SU-DHL-6 (cell line): ENCODE data around the gene CDC25C.
"Not testable (repeated sequence)": the region's sequence is repeated elsewhere in the genome, so short reads cannot be mapped to it uniquely, and the experiment has no call there.

Experiments
- H2AFZ ChIP-seq: fragments of 200-600 bp; sonication (generic); 2 replicates; pipeline ENCODE4 v1.6.1; 2014; ENCODE audit warnings: low read depth, mild to moderate bottlenecking, moderate library complexity, mixed read lengths, antibody characterized with exemption, low read length; ENCODE audit not compliant: severe bottlenecking
- H3F3A ChIP-seq: fragments of 200-600 bp; shearing (Covaris generic); 2 replicates; pipeline ENCODE4 v1.6.0; 2016; ENCODE audit warnings: antibody characterized with exemption, mild to moderate bottlenecking; ENCODE audit not compliant: insufficient read depth
- H3K27ac ChIP-seq: fragments of 200-600 bp; sonication (generic); 2 replicates; pipeline ENCODE4 v1.5.1; 2016; ENCODE audit warnings: low read depth, mild to moderate bottlenecking, low read length, moderate library complexity, mixed read lengths
- H3K27me3 ChIP-seq: fragments of 200-600 bp; sonication (generic), shearing (Covaris generic); 2 replicates; pipeline ENCODE4 v1.6.0; 2014; ENCODE audit warnings: mild to moderate bottlenecking, low read length
- H3K36me3 ChIP-seq: fragments of 200-600 bp; sonication (generic); 2 replicates; pipeline ENCODE4 v1.6.1; 2014; ENCODE audit warnings: mild to moderate bottlenecking, low read length, mixed read lengths
- H3K4me2 ChIP-seq: fragments of 300-600, 200-600 bp; shearing (Covaris generic), sonication (generic); 2 replicates; pipeline ENCODE4 v1.6.0; 2014; ENCODE audit warnings: low read length, low read depth, mild to moderate bottlenecking; ENCODE audit not compliant: poor library complexity, severe bottlenecking
- H3K4me3 ChIP-seq: fragments of 200-600 bp; sonication (generic); 2 replicates; pipeline ENCODE4 v1.5.1; 2014; ENCODE audit warnings: antibody characterized with exemption, low read length, mild to moderate bottlenecking, mixed read lengths; ENCODE audit not compliant: insufficient read depth, poor library complexity, severe bottlenecking
- H3K79me2 ChIP-seq: fragments of 200-600 bp; sonication (generic); 2 replicates; pipeline ENCODE4 v1.6.1; 2014; ENCODE audit warnings: mild to moderate bottlenecking, low read length, moderate library complexity; ENCODE audit not compliant: insufficient read depth
- H3K9ac ChIP-seq: fragments of 200-600 bp; sonication (generic); 2 replicates; pipeline ENCODE4 v1.7.0; 2014; ENCODE audit warnings: mild to moderate bottlenecking, low read length
- H3K9me2 ChIP-seq: fragments of 200-600 bp; sonication (generic); replicated peaks from 2 replicates; pipeline ENCODE4 v1.6.1; 2014; ENCODE audit warnings: low read length; ENCODE audit not compliant: insufficient read depth
- H3K9me3 ChIP-seq: fragments of 200-600 bp; sonication (generic); 2 replicates; pipeline ENCODE4 v1.6.1; 2014; ENCODE audit warnings: low read length, mixed read lengths; ENCODE audit not compliant: insufficient read depth
- H4K20me1 ChIP-seq: fragments of 200-600 bp; sonication (generic); 2 replicates; pipeline ENCODE4 v1.6.1; 2014; ENCODE audit warnings: low read depth, mild to moderate bottlenecking, antibody characterized with exemption, low read length, moderate library complexity, mixed read lengths
- EZH2phosphoT487 ChIP-seq: fragments of 200-600 bp; sonication (generic), shearing (Covaris generic); conservative IDR thresholded peaks from 2 replicates; pipeline ENCODE4 v1.6.1; 2018; ENCODE audit warnings: mild to moderate bottlenecking, antibody characterized with exemption, low read length, moderate library complexity, mixed read lengths
- TF ChIP-seq, protein P1 (sequence below): fragments of 200-600 bp; sonication (generic); IDR thresholded peaks from one replicate; pipeline ENCODE4 v1.5.1; 2017; ENCODE audit warnings: antibody characterized with exemption, mild to moderate bottlenecking, low read length, moderate library complexity; ENCODE audit not compliant: insufficient read depth, poor library complexity, severe bottlenecking

The CDC25C gene

DNA sequence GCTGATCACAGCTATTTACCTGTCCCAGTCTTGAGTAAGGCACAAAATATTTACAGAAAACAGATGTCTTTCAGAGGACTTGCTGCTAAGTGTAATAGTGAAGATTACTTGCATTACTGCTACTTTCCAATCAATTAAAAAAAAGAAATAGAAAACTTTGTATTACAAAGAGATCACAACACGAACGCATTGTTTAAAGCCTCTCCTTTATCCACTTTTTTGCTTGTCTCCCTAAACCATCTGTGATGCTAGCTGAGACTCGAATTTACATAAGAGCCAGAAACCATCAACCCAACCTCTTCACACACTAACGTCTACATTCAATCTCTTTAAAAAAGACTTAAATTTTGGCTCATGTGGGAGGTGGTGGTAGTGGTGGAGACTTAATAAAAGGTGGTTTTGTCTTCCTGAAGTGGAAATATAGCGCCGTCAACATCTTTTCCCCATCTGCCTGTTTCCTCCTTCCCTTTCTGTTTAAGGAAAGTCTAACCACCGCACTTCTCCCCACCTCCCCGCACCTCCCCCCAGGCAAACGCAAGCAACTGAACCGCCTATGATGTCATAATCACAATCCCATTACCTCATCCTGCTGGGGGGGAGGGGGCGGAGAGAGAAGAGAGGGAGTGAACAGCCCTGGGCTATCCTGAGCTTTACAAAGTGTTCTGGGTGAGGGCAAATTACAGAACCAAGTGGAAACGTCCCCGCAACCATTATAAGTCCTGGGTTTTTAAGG is 5.5 kb upstream of the CDC25C start:
- H3K4me2 ChIP-seq: peak overlapping the region; percentile 94

DNA sequence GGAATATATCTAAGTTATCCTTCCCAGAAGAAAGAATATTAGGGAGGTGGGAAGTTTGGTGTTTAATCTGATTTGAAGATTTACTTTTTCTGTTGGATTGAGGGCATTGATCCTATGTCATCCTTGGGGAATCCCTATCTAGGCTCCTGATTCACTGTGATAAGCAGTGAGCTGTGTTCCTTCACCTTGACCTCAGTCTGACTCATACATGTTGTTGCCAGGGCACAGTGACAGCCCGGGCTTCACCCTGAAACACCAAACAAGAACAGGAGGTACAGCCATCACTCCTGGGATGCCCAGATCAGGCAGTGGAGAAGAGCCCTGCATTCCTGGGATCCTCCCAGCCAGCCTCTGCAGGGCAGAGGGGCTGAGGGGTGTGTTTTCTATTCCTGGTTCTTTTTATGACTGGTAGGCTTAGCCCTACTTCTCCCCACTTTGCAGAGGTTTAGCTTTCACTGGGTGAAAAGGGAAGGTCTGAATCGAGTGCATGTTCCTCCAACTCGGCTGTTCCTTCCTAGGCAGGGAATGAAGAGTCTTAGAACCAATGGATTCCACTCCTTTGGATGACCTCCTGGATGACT is 3.4 kb upstream of the CDC25C start:
- Histone ChIP-seq H4K20me1 (no peaks in the 10 kb centered on the region), H3F3A (peaks cover 12% of the 10 kb centered on the region; the same call in 1 of the 2 replicates), H3K36me3 (no peaks in the 10 kb centered on the region), H3K9ac (no peak overlapping the region), H3K4me2 (no peak overlapping the region), H3K27ac (no peak overlapping the region), H3K27me3 (no peaks in the 10 kb centered on the region), H3K9me3 (no peaks in the 10 kb centered on the region), H3K79me2 (peaks cover 24% of the 10 kb centered on the region), H3K9me2 (no peaks in the 10 kb centered on the region), H2AFZ (no peak overlapping the region), H3K4me3 (no peak overlapping the region)
- TF ChIP-seq EZH2phosphoT487: no peak
- TF ChIP-seq, protein P1, sequence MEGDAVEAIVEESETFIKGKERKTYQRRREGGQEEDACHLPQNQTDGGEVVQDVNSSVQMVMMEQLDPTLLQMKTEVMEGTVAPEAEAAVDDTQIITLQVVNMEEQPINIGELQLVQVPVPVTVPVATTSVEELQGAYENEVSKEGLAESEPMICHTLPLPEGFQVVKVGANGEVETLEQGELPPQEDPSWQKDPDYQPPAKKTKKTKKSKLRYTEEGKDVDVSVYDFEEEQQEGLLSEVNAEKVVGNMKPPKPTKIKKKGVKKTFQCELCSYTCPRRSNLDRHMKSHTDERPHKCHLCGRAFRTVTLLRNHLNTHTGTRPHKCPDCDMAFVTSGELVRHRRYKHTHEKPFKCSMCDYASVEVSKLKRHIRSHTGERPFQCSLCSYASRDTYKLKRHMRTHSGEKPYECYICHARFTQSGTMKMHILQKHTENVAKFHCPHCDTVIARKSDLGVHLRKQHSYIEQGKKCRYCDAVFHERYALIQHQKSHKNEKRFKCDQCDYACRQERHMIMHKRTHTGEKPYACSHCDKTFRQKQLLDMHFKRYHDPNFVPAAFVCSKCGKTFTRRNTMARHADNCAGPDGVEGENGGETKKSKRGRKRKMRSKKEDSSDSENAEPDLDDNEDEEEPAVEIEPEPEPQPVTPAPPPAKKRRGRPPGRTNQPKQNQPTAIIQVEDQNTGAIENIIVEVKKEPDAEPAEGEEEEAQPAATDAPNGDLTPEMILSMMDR: no peak

More for the DNA sequence above, 5.5 kb upstream of the CDC25C start:
- H2AFZ ChIP-seq: peak overlapping the region; percentile 69
- H3K9me2 ChIP-seq: no peaks in the 10 kb centered on the region
- peak overlapping the region; percentile 88 for H3K9ac ChIP-seq
- H3F3A ChIP-seq: peaks cover 13% of the 10 kb centered on the region; the same call in 1 of the 2 replicates
- H3K27ac ChIP-seq: peak overlapping the region; percentile 67
- H4K20me1 ChIP-seq: no peaks in the 10 kb centered on the region
- TF ChIP-seq, protein P1: no peak
- TF ChIP-seq EZH2phosphoT487: no peak
- H3K9me3 ChIP-seq: no peaks in the 10 kb centered on the region
- H3K27me3 ChIP-seq: no peaks in the 10 kb centered on the region
- peaks cover 31% of the 10 kb centered on the region for H3K79me2 ChIP-seq
- H3K36me3 ChIP-seq: peaks cover 9% of the 10 kb centered on the region; the same call in 1 of the 2 replicates
- peak overlapping the region; percentile 67 for H3K4me3 ChIP-seq

DNA sequence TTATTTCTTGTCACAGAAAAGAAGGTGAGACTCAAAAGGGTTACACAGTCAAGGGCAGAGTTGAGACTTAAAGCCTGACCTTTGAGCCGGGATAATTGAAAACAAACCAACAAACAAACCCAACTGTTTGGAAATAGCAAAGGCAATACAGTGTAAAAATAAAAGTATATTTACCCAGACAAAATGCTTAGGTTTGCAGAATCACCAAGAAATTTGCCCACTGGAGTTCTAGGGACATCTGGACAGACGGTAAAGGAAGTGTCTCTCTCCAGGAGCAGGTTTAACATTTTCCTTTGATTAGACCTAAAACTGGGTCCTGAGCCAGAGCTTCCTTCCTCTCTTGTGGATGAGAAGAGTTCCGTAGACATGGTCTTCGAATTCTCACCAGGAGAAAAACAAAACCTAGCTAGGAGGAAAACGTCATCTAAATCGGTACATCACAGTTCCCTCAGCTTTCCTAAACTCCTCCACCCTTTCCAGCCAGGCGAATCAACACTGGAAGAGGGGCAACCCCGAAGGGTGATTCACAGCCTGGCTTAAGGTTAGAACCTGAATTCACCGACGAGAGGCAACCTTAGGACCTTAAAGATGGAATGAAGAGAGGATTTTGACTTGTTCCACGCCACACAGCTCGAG is 673 bp downstream of the CDC25C start:
- Histone ChIP-seq H3K36me3 (no peaks in the 10 kb centered on the region), H3K4me2 (peak overlapping the region; percentile 88), H3F3A (no peaks in the 10 kb centered on the region), H3K9ac (peak overlapping the region; percentile 75), H3K9me2 (no peaks in the 10 kb centered on the region), H3K9me3 (no peaks in the 10 kb centered on the region), H4K20me1 (no peaks in the 10 kb centered on the region), H3K27me3 (no peaks in the 10 kb centered on the region), H2AFZ (peak overlapping the region; percentile 88), H3K4me3 (peak overlapping the region; percentile 68), H3K79me2 (peaks cover 6% of the 10 kb centered on the region), H3K27ac (peak overlapping the region; percentile 56)
- no peak for TF ChIP-seq EZH2phosphoT487
- TF ChIP-seq, protein P1: no peak

DNA sequence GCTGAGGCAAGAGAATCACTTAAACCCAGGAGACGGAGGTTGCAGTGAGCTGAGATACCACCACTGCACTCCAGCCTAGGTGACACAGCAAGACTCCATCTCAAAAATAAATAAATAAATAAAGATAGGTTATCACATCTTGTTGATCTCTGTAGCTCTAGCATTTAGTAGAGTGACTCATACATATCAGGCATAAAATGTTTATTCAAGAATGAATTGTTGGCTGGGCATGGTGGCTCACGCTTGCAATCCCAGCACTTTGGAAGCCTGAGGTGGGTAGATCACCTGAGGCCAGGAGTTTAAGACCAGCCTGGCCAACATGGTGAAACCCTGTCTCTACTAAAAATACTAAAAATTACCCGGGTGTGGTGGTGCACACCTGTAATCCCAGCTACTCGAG is 13.4 kb downstream of the CDC25C start:
- not testable (repeated sequence) for H3K27ac ChIP-seq, H4K20me1 ChIP-seq, H3K9me2 ChIP-seq, H2AFZ ChIP-seq, H3K9me3 ChIP-seq, H3K9ac ChIP-seq, H3K4me3 ChIP-seq, H3K4me2 ChIP-seq, H3F3A ChIP-seq, H3K79me2 ChIP-seq, H3K36me3 ChIP-seq, H3K27me3 ChIP-seq
